ENCODE measurements around the gene MEP1B. TPM values are rescaled to one million over a fixed set of nuclear protein-coding genes. Genes with fewer than 3 reads are reported as not detected.

MEP1B gene
- polyA plus RNA-seq, 4 donors = 0.47 to 102 (median 57.2) TPM

- 66 to 78% (median 76%) methylated on average over 3 of the region's 3 CpGs for WGBS, 3 donors
- no peak overlapping the region for H3K27ac ChIP-seq (ENCODE audit: low read depth in 1 of 3, low read length in 2 of 3)
- no peaks in the 10 kb centered on the region for H3K27me3 ChIP-seq (ENCODE audit: control insufficient read depth in 3 of 3, insufficient read depth in 3 of 3, low read length in 3 of 3)
- H3K9me3 ChIP-seq (ENCODE audit: control insufficient read depth in 2 of 2, insufficient read depth in 1 of 2, low read depth in 1 of 2, low read length in 1 of 2) = no peaks in the 10 kb centered on the region
- H3K4me3 ChIP-seq (ENCODE audit: low read depth in 1 of 3, low read length in 3 of 3) = no peak overlapping the region
- FAIRE-seq (no peak), DNase-seq (no peak)
- H3K36me3 ChIP-seq (ENCODE audit: control insufficient read depth in 3 of 3, insufficient read depth in 2 of 3, low read depth in 1 of 3, low read length in 3 of 3) = no peaks in the 10 kb centered on the region
- H3K4me1 ChIP-seq (ENCODE audit: control insufficient read depth in 3 of 3, insufficient read depth in 2 of 3, low read depth in 1 of 3, low read length in 2 of 3) = no peaks in the 10 kb centered on the region
These were observed 61.6 kb downstream of the MEP1B start for GRCh38 chr18:32251466-32251865.

- Histone ChIP-seq H3K27me3 (ENCODE audit: control insufficient read depth in 3 of 3, insufficient read depth in 3 of 3, low read length in 3 of 3) (no peaks in the 10 kb centered on the region), H3K4me1 (ENCODE audit: control insufficient read depth in 3 of 3, insufficient read depth in 2 of 3, low read depth in 1 of 3, low read length in 2 of 3) (peaks cover 0 to under 1% (median 0%) of the 10 kb centered on the region in 3 donors), H3K4me3 (ENCODE audit: low read depth in 1 of 3, low read length in 3 of 3) (no peak overlapping the region), H3K27ac (ENCODE audit: low read depth in 1 of 3, low read length in 2 of 3) (no peak overlapping the region), H3K9me3 (ENCODE audit: control insufficient read depth in 2 of 2, insufficient read depth in 1 of 2, low read depth in 1 of 2, low read length in 1 of 2) (no peaks in the 10 kb centered on the region), H3K36me3 (ENCODE audit: control insufficient read depth in 3 of 3, insufficient read depth in 2 of 3, low read depth in 1 of 3, low read length in 3 of 3) (no peaks in the 10 kb centered on the region)
- FAIRE-seq = no peak
- 69 to 78% (median 70%) methylated on average over 8 of the region's 8 CpGs for WGBS, 3 donors
- no peak for DNase-seq
These were observed 62.5 kb downstream of the MEP1B start for GRCh38 chr18:32252141-32252860.

- no peak for FAIRE-seq
- 62 to 73% (median 67%) methylated on average over 3 of the region's 3 CpGs for WGBS, 3 donors
- H3K4me3 ChIP-seq (ENCODE audit: low read depth in 1 of 3, low read length in 3 of 3) = no peak overlapping the region
- H3K9me3 ChIP-seq (ENCODE audit: control insufficient read depth in 2 of 2, insufficient read depth in 1 of 2, low read depth in 1 of 2, low read length in 1 of 2) = no peaks in the 10 kb centered on the region
- no peaks in the 10 kb centered on the region for H3K36me3 ChIP-seq (ENCODE audit: control insufficient read depth in 3 of 3, insufficient read depth in 2 of 3, low read depth in 1 of 3, low read length in 3 of 3)
- no peaks in the 10 kb centered on the region for H3K27me3 ChIP-seq (ENCODE audit: control insufficient read depth in 3 of 3, insufficient read depth in 3 of 3, low read length in 3 of 3)
- H3K4me1 ChIP-seq (ENCODE audit: control insufficient read depth in 3 of 3, insufficient read depth in 2 of 3, low read depth in 1 of 3, low read length in 2 of 3) = peaks cover 5 to 16% (median 8%) of the 10 kb centered on the region in 3 donors
- H3K27ac ChIP-seq (ENCODE audit: low read depth in 1 of 3, low read length in 2 of 3) = no peak overlapping the region
- DNase-seq = no peak
These were observed 65.7 kb downstream of the MEP1B start for GRCh38 chr18:32255570-32255969.

GRCh38 chr18:32257084-32257785, 67.4 kb downstream of the MEP1B start:
- Histone ChIP-seq H3K9me3 (ENCODE audit: control insufficient read depth in 2 of 2, insufficient read depth in 1 of 2, low read depth in 1 of 2, low read length in 1 of 2) (no peaks in the 10 kb centered on the region), H3K27ac (ENCODE audit: low read depth in 1 of 3, low read length in 2 of 3) (no peak overlapping the region), H3K27me3 (ENCODE audit: control insufficient read depth in 3 of 3, insufficient read depth in 3 of 3, low read length in 3 of 3) (no peaks in the 10 kb centered on the region), H3K36me3 (ENCODE audit: control insufficient read depth in 3 of 3, insufficient read depth in 2 of 3, low read depth in 1 of 3, low read length in 3 of 3) (no peaks in the 10 kb centered on the region), H3K4me3 (ENCODE audit: low read depth in 1 of 3, low read length in 3 of 3) (no peak overlapping the region), H3K4me1 (ENCODE audit: control insufficient read depth in 3 of 3, insufficient read depth in 2 of 3, low read depth in 1 of 3, low read length in 2 of 3) (peaks cover 5 to 16% (median 8%) of the 10 kb centered on the region in 3 donors)
- no peak for FAIRE-seq
- no peak for DNase-seq
- WGBS, 3 donors = 61 to 71% (median 67%) methylated on average over 5 of the region's 5 CpGs

- Histone ChIP-seq H3K27ac (ENCODE audit: low read depth in 1 of 3, low read length in 2 of 3) (peak overlapping the region in 1 of 3 donors; percentile 55), H3K36me3 (ENCODE audit: control insufficient read depth in 3 of 3, insufficient read depth in 2 of 3, low read depth in 1 of 3, low read length in 3 of 3) (no peaks in the 10 kb centered on the region), H3K9me3 (ENCODE audit: control insufficient read depth in 2 of 2, insufficient read depth in 1 of 2, low read depth in 1 of 2, low read length in 1 of 2) (no peaks in the 10 kb centered on the region), H3K27me3 (ENCODE audit: control insufficient read depth in 3 of 3, insufficient read depth in 3 of 3, low read length in 3 of 3) (no peaks in the 10 kb centered on the region), H3K4me1 (ENCODE audit: control insufficient read depth in 3 of 3, insufficient read depth in 2 of 3, low read depth in 1 of 3, low read length in 2 of 3) (peaks cover 5 to 16% (median 8%) of the 10 kb centered on the region in 3 donors), H3K4me3 (ENCODE audit: low read depth in 1 of 3, low read length in 3 of 3) (no peak overlapping the region)
- DNase-seq (peak; percentile 43 to 67), FAIRE-seq (no peak)
- 17 to 53% (median 26%) methylated on average over 2 of the region's 2 CpGs for WGBS, 3 donors
These were observed 68.3 kb downstream of the MEP1B start for GRCh38 chr18:32258148-32258547.

- no peaks in the 10 kb centered on the region for H3K27me3 ChIP-seq (ENCODE audit: control insufficient read depth in 3 of 3, insufficient read depth in 3 of 3, low read length in 3 of 3)
- no peaks in the 10 kb centered on the region for H3K36me3 ChIP-seq (ENCODE audit: control insufficient read depth in 3 of 3, insufficient read depth in 2 of 3, low read depth in 1 of 3, low read length in 3 of 3)
- no peak for FAIRE-seq
- H3K27ac ChIP-seq (ENCODE audit: low read depth in 1 of 3, low read length in 2 of 3) = peak overlapping the region in 2 of 3 donors; percentile 8 to 55
- no peaks in the 10 kb centered on the region for H3K9me3 ChIP-seq (ENCODE audit: control insufficient read depth in 2 of 2, insufficient read depth in 1 of 2, low read depth in 1 of 2, low read length in 1 of 2)
- H3K4me3 ChIP-seq (ENCODE audit: low read depth in 1 of 3, low read length in 3 of 3) = no peak overlapping the region
- no peak for DNase-seq
- peaks cover 5 to 16% (median 8%) of the 10 kb centered on the region in 3 donors for H3K4me1 ChIP-seq (ENCODE audit: control insufficient read depth in 3 of 3, insufficient read depth in 2 of 3, low read depth in 1 of 3, low read length in 2 of 3)
- WGBS, 3 donors = 55 to 63% (median 61%) methylated on average over 5 of the region's 5 CpGs
These were observed 68.8 kb downstream of the MEP1B start for GRCh38 chr18:32258558-32259204.

GRCh38 chr18:32259553-32259952, 69.7 kb downstream of the MEP1B start:
- Histone ChIP-seq H3K27ac (ENCODE audit: low read depth in 1 of 3, low read length in 2 of 3) (peak overlapping the region in 1 of 3 donors; percentile 4), H3K36me3 (ENCODE audit: control insufficient read depth in 3 of 3, insufficient read depth in 2 of 3, low read depth in 1 of 3, low read length in 3 of 3) (no peaks in the 10 kb centered on the region), H3K27me3 (ENCODE audit: control insufficient read depth in 3 of 3, insufficient read depth in 3 of 3, low read length in 3 of 3) (no peaks in the 10 kb centered on the region), H3K9me3 (ENCODE audit: control insufficient read depth in 2 of 2, insufficient read depth in 1 of 2, low read depth in 1 of 2, low read length in 1 of 2) (no peaks in the 10 kb centered on the region), H3K4me1 (ENCODE audit: control insufficient read depth in 3 of 3, insufficient read depth in 2 of 3, low read depth in 1 of 3, low read length in 2 of 3) (peaks cover 5 to 16% (median 8%) of the 10 kb centered on the region in 3 donors), H3K4me3 (ENCODE audit: low read depth in 1 of 3, low read length in 3 of 3) (no peak overlapping the region)
- FAIRE-seq = no peak
- DNase-seq = peak in 1 of 2 donors; percentile 67
- 66 to 81% (median 67%) methylated on average over 6 of the region's 6 CpGs for WGBS, 3 donors

- Histone ChIP-seq H3K4me1 (ENCODE audit: control insufficient read depth in 3 of 3, insufficient read depth in 2 of 3, low read depth in 1 of 3, low read length in 2 of 3) (peaks cover 5 to 16% (median 8%) of the 10 kb centered on the region in 3 donors), H3K27me3 (ENCODE audit: control insufficient read depth in 3 of 3, insufficient read depth in 3 of 3, low read length in 3 of 3) (no peaks in the 10 kb centered on the region), H3K36me3 (ENCODE audit: control insufficient read depth in 3 of 3, insufficient read depth in 2 of 3, low read depth in 1 of 3, low read length in 3 of 3) (no peaks in the 10 kb centered on the region), H3K4me3 (ENCODE audit: low read depth in 1 of 3, low read length in 3 of 3) (no peak overlapping the region), H3K9me3 (ENCODE audit: control insufficient read depth in 2 of 2, insufficient read depth in 1 of 2, low read depth in 1 of 2, low read length in 1 of 2) (no peaks in the 10 kb centered on the region), H3K27ac (ENCODE audit: low read depth in 1 of 3, low read length in 2 of 3) (no peak overlapping the region)
- DNase-seq = no peak
- WGBS, 3 donors = 95 to 99% (median 96%) methylated on average over 5 of the region's 5 CpGs
- FAIRE-seq = no peak
These were observed 71.2 kb downstream of the MEP1B start for GRCh38 chr18:32261003-32261402.

Measured in small intestine (tissue), 7 donors.